Endothelial cell of umbilical vein (primary cell): ENCODE measurements around the gene SPACA7. TPM values are rescaled to one million over a fixed set of nuclear protein-coding genes. Genes with fewer than 3 reads are reported as not detected.

Experiments
- BruUV-seq: library from RNA; stranded (reverse); fragments of 400-500 nt; replicated peaks from 2 replicates; lab custom pipeline; 2021; lab: Mats Ljungman, UMichigan
- CTCF ChIA-PET: fragments of 300-600, 350-600 bp; sonication (Branson Sonifier 250); formaldehyde crosslinking; loops from one replicate; lab custom pipeline; 2021; ENCODE audit warnings: antibody characterized with exemption, inconsistent platforms; lab: Charles Lee
- POLR2A ChIA-PET: fragments of 300-600, 350-600 bp; sonication (Branson Sonifier 250); formaldehyde crosslinking; loops from one replicate; lab custom pipeline; 2021; ENCODE audit warnings: antibody characterized with exemption, inconsistent platforms; lab: Charles Lee
- DNase-seq: peaks from one replicate; pipeline ENCODE4 v3.0.0-alpha.2; 2011; ENCODE audit warnings: low read depth, low spot score
- FAIRE-seq: peaks from 2 replicates; lab custom pipeline; 2011; peaks lifted over from hg19 to GRCh38; lab: Jason Lieb, UNC
- H2AFZ ChIP-seq: 2 replicates; pipeline ENCODE4 v1.6.0; 2012; ENCODE audit warnings: low read depth, low read length, control low read depth, inconsistent platforms
- H3K27ac ChIP-seq: 2 replicates; pipeline ENCODE4 v1.5.1; 2011; ENCODE audit warnings: low read depth, mild to moderate bottlenecking, control low read depth, low read length, moderate library complexity; ENCODE audit not compliant: insufficient read depth
- H3K27me3 ChIP-seq, 2 experiments: 2 replicates each; pipeline versions ENCODE4 v1.6.0 to v1.6.1; 2011; ENCODE audit warnings: low read length in 2 of 2, mixed read lengths in 1 of 2; ENCODE audit not compliant: control insufficient read depth in 2 of 2, insufficient read depth in 2 of 2
- H3K36me3 ChIP-seq, 2 experiments: 2 replicates in 1 of 2; 3 replicates in 1 of 2; pipeline ENCODE4 v1.5.1; 2011; ENCODE audit warnings: low read length in 2 of 2, mild to moderate bottlenecking in 1 of 2, moderate library complexity in 1 of 2; ENCODE audit not compliant: control insufficient read depth in 2 of 2, insufficient read depth in 2 of 2; ENCODE audit errors: extremely low read depth in 1 of 2
- H3K4me1 ChIP-seq: 3 replicates; pipeline ENCODE4 v1.5.1; 2011; ENCODE audit warnings: mild to moderate bottlenecking, low read length; ENCODE audit not compliant: control insufficient read depth, insufficient read depth; ENCODE audit errors: extremely low read depth
- H3K4me2 ChIP-seq: 2 replicates; pipeline ENCODE4 v1.6.1; 2011; ENCODE audit warnings: low read length, control low read depth, mixed read lengths; ENCODE audit not compliant: insufficient read depth
- H3K4me3 ChIP-seq, 3 experiments: fragments of 200-600 bp in 1 of 3; sonication (generic), shearing (Covaris generic) in 1 of 3; replicated peaks in 1 of 3; 2 replicates each; pipeline ENCODE4 v1.5.1; 2011 to 2016; ENCODE audit warnings: control low read depth in 3 of 3, low read length in 3 of 3, mild to moderate bottlenecking in 2 of 3, inconsistent platforms in 1 of 3, low read depth in 1 of 3, moderate library complexity in 1 of 3; ENCODE audit not compliant: insufficient read depth in 1 of 3
- H3K79me2 ChIP-seq: 2 replicates; pipeline ENCODE4 v1.6.0; 2012; ENCODE audit warnings: low read length, inconsistent platforms; ENCODE audit not compliant: control insufficient read depth, insufficient read depth
- H3K9ac ChIP-seq: replicated peaks from 2 replicates; pipeline ENCODE3; 2011; ENCODE audit warnings: low read length, control low read depth; ENCODE audit not compliant: insufficient read depth; ENCODE audit errors: extremely low read depth
- H3K9me1 ChIP-seq: replicated peaks from 3 replicates; pipeline ENCODE4 v1.6.0; 2011; ENCODE audit warnings: mild to moderate bottlenecking, low read length; ENCODE audit not compliant: control insufficient read depth, insufficient read depth; ENCODE audit errors: extremely low read depth
- H3K9me3 ChIP-seq: replicated peaks from 2 replicates; pipeline ENCODE4 v1.5.1; 2012; ENCODE audit warnings: low read length, inconsistent platforms; ENCODE audit not compliant: control insufficient read depth, insufficient read depth
- H4K20me1 ChIP-seq: replicated peaks from 2 replicates; pipeline ENCODE3; 2011; ENCODE audit warnings: mild to moderate bottlenecking, low read length; ENCODE audit not compliant: control insufficient read depth, insufficient read depth; ENCODE audit errors: extremely low read depth
- EZH2 ChIP-seq: IDR thresholded peaks from 2 replicates; pipeline ENCODE4 v1.6.1; 2012; ENCODE audit warnings: borderline replicate concordance, low read depth, mild to moderate bottlenecking, moderate library complexity, low read length, inconsistent platforms; ENCODE audit not compliant: severe bottlenecking
- FOS ChIP-seq: IDR thresholded peaks from 2 replicates; pipeline ENCODE4 v1.6.1; 2011; ENCODE audit warnings: mild to moderate bottlenecking, low read length, moderate library complexity, borderline replicate concordance; ENCODE audit not compliant: insufficient read depth
- GATA2 ChIP-seq: IDR thresholded peaks from 2 replicates; pipeline ENCODE4 v1.7.0; 2011; ENCODE audit warnings: low read depth, mild to moderate bottlenecking, moderate library complexity, mixed read lengths, low read length; ENCODE audit not compliant: insufficient read length, insufficient read depth
- MYC ChIP-seq: IDR thresholded peaks from one replicate; pipeline ENCODE4 v1.6.1; 2011; ENCODE audit warnings: mild to moderate bottlenecking, low read depth, low read length
- POLR2A ChIP-seq: IDR thresholded peaks from 2 replicates; pipeline ENCODE4 v1.6.1; 2012; ENCODE audit warnings: low read depth, mild to moderate bottlenecking, control low read depth, low read length
- POLR2AphosphoS5 ChIP-seq: IDR thresholded peaks from 2 replicates; pipeline ENCODE4 v1.6.1; 2012; ENCODE audit warnings: low read depth, mild to moderate bottlenecking, control low read depth, low read length, moderate library complexity; ENCODE audit not compliant: insufficient read depth
- dilution Hi-C: fragments of 300-500 bp; cut with MboI; formaldehyde crosslinking; loops from one replicate; pipeline ENCODE4 v1.15.0; 2019; ENCODE audit warnings: low sequenced_read_pairs; ENCODE audit not compliant: extremely low pct_ligation_motif_present
- intact Hi-C: fragments of 100-400 bp; cut with micrococcal nuclease; formaldehyde crosslinking; loops from one replicate; pipeline ENCODE4 v1.10.0; 2022
- polyA plus RNA-seq, 4 experiments: library from polyadenylated mRNA; depleted of rRNA in 3 of 4; stranded (reverse) in 3 of 4; unstranded in 1 of 4; fragments of >200 nt; gene quantifications; 2 replicates each; pipeline versions ENCODE4 v1.2.1 to v1.2.3, GENCODE V29; 2011 to 2012; ENCODE audit warnings: missing spikeins in 1 of 4
- total RNA-seq: library from RNA; stranded (reverse); gene quantifications from 2 replicates; pipeline ENCODE4 v1.2.3, GENCODE V29; 2021
- TF ChIP-seq, protein P1 (sequence below): IDR thresholded peaks from 2 replicates; pipeline ENCODE4 v1.6.1; 2011; ENCODE audit not compliant: insufficient read depth, insufficient read length
- TF ChIP-seq, protein P2 (sequence below), 2 donors: IDR thresholded peaks; 1 replicate in 1 of 2; 2 replicates in 1 of 2; pipeline ENCODE4 v1.5.1; 2011; ENCODE audit warnings: low read length in 2 of 2, mild to moderate bottlenecking in 2 of 2, moderate library complexity in 2 of 2, control low read depth in 1 of 2, inconsistent platforms in 1 of 2, low read depth in 1 of 2; ENCODE audit not compliant: insufficient read depth in 1 of 2; ENCODE audit errors: extremely low read depth in 1 of 2

SPACA7 gene
- total and polyA plus RNA-seq, 2 donors (not counting 3 experiments of a cell fraction or from before 2014, with no cell fraction given), result not detected

DNA sequence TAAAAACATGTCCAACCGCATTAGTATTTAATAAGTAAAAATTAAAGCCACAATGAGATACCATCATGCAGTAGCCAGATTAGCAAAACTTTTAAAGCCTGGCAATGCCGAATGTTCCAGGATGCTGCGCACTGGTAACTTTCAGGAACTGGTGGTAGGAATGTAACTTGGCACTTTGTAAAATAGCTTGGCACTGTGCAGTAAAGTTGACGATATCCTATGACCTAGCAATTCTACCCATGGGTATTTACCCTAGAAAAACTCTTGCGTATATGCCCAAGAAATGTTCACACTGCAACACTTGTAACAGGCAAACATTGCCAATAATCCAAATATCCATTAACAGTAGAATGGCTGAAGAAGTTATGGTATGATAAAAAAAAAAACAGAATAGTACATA is 97.7 kb downstream of the SPACA7 start:
- no peaks in the 10 kb centered on the region for H4K20me1 ChIP-seq
- H3K27ac ChIP-seq, result no peak overlapping the region
- no peak overlapping the region for H3K9ac ChIP-seq
- TF ChIP-seq EZH2, result no peak
- TF ChIP-seq POLR2AphosphoS5, result no peak
- no peak for TF ChIP-seq POLR2A
- TF ChIP-seq FOS, result no peak
- TF ChIP-seq, protein P1, sequence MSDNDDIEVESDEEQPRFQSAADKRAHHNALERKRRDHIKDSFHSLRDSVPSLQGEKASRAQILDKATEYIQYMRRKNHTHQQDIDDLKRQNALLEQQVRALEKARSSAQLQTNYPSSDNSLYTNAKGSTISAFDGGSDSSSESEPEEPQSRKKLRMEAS, result no peak
- TF ChIP-seq GATA2, result no peak
- no peak for TF ChIP-seq MYC
- TF ChIP-seq, protein P2, sequence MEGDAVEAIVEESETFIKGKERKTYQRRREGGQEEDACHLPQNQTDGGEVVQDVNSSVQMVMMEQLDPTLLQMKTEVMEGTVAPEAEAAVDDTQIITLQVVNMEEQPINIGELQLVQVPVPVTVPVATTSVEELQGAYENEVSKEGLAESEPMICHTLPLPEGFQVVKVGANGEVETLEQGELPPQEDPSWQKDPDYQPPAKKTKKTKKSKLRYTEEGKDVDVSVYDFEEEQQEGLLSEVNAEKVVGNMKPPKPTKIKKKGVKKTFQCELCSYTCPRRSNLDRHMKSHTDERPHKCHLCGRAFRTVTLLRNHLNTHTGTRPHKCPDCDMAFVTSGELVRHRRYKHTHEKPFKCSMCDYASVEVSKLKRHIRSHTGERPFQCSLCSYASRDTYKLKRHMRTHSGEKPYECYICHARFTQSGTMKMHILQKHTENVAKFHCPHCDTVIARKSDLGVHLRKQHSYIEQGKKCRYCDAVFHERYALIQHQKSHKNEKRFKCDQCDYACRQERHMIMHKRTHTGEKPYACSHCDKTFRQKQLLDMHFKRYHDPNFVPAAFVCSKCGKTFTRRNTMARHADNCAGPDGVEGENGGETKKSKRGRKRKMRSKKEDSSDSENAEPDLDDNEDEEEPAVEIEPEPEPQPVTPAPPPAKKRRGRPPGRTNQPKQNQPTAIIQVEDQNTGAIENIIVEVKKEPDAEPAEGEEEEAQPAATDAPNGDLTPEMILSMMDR (IDR thresholded peaks at IDR 0.05; ENCODE audit: extremely low read depth in 1 of 2, insufficient read depth in 1 of 2, low read depth in 1 of 2, low read length in 2 of 2), result no peak
- no peak overlapping the region for H2AFZ ChIP-seq
- H3K9me1 ChIP-seq, result no peaks in the 10 kb centered on the region
- no peaks in the 10 kb centered on the region for H3K27me3 ChIP-seq
- ChIA-PET POLR2A (no interaction called here), CTCF (no interaction called here)
- no peaks in the 10 kb centered on the region for H3K4me1 ChIP-seq
- H3K36me3 ChIP-seq, result no peaks in the 10 kb centered on the region
- dilution Hi-C loops, result no loop called here
- H3K4me3 ChIP-seq, result no peak overlapping the region
- FAIRE-seq, result no peak
- no peaks in the 10 kb centered on the region for H3K9me3 ChIP-seq
- no peak overlapping the region for H3K4me2 ChIP-seq
- DNase-seq, result no peak
- H3K79me2 ChIP-seq, result no peaks in the 10 kb centered on the region
- BruUV-seq, result no TSS peak
- intact Hi-C loops, result no loop called here
